Transverse colon (tissue), 4 donors: Measurements from ENCODE around the gene MOB1B.

ENCODE experiments used
- EP300 ChIP-seq: sonication (generic); formaldehyde crosslinking; IDR thresholded peaks from one replicate; pipeline ENCODE4 v1.6.1; 2017; ENCODE audit warnings: antibody characterized with exemption, low read depth
- POLR2A ChIP-seq: fragments of 450-650 bp; IDR thresholded peaks from one replicate; pipeline ENCODE4 v1.6.1; 2016; ENCODE audit warnings: antibody characterized with exemption, mild to moderate bottlenecking, moderate library complexity
- POLR2AphosphoS5 ChIP-seq, 3 donors: sonication (generic); formaldehyde crosslinking; IDR thresholded peaks; one replicate each; pipeline ENCODE4 v1.6.1; 2016; ENCODE audit warnings: antibody characterized with exemption in 3 of 3
- TF ChIP-seq, protein P1 (sequence below), 5 experiments: fragments of 200-600 bp in 3 of 5; fragments of 450-650 bp in 2 of 5; sonication (generic) in 3 of 5; IDR thresholded peaks; 1 replicate in 2 of 5; 2 replicates in 3 of 5; pipeline ENCODE4 v1.5.1; 2016 to 2017; ENCODE audit warnings: antibody characterized with exemption in 5 of 5, inconsistent platforms in 3 of 5, mild to moderate bottlenecking in 2 of 5, moderate library complexity in 1 of 5

- TF ChIP-seq, protein P1, sequence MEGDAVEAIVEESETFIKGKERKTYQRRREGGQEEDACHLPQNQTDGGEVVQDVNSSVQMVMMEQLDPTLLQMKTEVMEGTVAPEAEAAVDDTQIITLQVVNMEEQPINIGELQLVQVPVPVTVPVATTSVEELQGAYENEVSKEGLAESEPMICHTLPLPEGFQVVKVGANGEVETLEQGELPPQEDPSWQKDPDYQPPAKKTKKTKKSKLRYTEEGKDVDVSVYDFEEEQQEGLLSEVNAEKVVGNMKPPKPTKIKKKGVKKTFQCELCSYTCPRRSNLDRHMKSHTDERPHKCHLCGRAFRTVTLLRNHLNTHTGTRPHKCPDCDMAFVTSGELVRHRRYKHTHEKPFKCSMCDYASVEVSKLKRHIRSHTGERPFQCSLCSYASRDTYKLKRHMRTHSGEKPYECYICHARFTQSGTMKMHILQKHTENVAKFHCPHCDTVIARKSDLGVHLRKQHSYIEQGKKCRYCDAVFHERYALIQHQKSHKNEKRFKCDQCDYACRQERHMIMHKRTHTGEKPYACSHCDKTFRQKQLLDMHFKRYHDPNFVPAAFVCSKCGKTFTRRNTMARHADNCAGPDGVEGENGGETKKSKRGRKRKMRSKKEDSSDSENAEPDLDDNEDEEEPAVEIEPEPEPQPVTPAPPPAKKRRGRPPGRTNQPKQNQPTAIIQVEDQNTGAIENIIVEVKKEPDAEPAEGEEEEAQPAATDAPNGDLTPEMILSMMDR (IDR thresholded peaks at IDR 0.05) = no peak
- TF ChIP-seq POLR2A = no peak
- no peak for TF ChIP-seq POLR2AphosphoS5 (IDR thresholded peaks at IDR 0.05)
- no peak for TF ChIP-seq EP300
These were observed 21.4 kb upstream of the MOB1B start for GRCh38 chr4:70880739-70881138.
